Stomach (tissue), 4 donors: Measurements from ENCODE around the gene SELENOH.

ENCODE experiments used
- EP300 ChIP-seq: sonication (generic); formaldehyde crosslinking; IDR thresholded peaks from one replicate; pipeline ENCODE4 v1.6.1; 2017; ENCODE audit warnings: antibody characterized with exemption
- POLR2A ChIP-seq, 4 donors: fragments of 450-650 bp; IDR thresholded peaks; one replicate each; pipeline ENCODE4 v1.6.1; 2016; ENCODE audit warnings: antibody characterized with exemption in 4 of 4, control low read depth in 2 of 4, mild to moderate bottlenecking in 1 of 4, moderate library complexity in 1 of 4
- TF ChIP-seq, protein P1 (sequence below), 7 experiments: fragments of 450-650 bp in 4 of 7; fragments of 200-600 bp in 3 of 7; sonication (generic) in 3 of 7; IDR thresholded peaks; one replicate each; pipeline ENCODE4 v1.5.1; 2016 to 2019; ENCODE audit warnings: antibody characterized with exemption in 7 of 7, control low read depth in 2 of 7, mild to moderate bottlenecking in 1 of 7

GRCh38 chr11:57700425-57700824 is 40.9 kb upstream of the SELENOH start:
- no peak for TF ChIP-seq POLR2A (IDR thresholded peaks at IDR 0.05)
- TF ChIP-seq, protein P1, sequence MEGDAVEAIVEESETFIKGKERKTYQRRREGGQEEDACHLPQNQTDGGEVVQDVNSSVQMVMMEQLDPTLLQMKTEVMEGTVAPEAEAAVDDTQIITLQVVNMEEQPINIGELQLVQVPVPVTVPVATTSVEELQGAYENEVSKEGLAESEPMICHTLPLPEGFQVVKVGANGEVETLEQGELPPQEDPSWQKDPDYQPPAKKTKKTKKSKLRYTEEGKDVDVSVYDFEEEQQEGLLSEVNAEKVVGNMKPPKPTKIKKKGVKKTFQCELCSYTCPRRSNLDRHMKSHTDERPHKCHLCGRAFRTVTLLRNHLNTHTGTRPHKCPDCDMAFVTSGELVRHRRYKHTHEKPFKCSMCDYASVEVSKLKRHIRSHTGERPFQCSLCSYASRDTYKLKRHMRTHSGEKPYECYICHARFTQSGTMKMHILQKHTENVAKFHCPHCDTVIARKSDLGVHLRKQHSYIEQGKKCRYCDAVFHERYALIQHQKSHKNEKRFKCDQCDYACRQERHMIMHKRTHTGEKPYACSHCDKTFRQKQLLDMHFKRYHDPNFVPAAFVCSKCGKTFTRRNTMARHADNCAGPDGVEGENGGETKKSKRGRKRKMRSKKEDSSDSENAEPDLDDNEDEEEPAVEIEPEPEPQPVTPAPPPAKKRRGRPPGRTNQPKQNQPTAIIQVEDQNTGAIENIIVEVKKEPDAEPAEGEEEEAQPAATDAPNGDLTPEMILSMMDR (IDR thresholded peaks at IDR 0.05) = no peak
- TF ChIP-seq EP300 = no peak
